ENCODE data around the gene SIK3. TPM values are rescaled to one million over a fixed set of nuclear protein-coding genes. Genes with fewer than 3 reads are reported as not detected.
A peak's percentile ranks its signal among the peaks of the same experiment; 100 is the strongest.

The SIK3 gene
- 10 to 100 TPM; 58.8 to 85.8 (median 59.8) TPM for total RNA-seq

- Histone ChIP-seq H3K9me3 (no peaks in the 10 kb centered on the region), H3K27ac (peak within 1 kb of the TSS; percentile 94 to 98 (median 96)), H3K4me3 (peak within 1 kb of the TSS; percentile 65 to 98 (median 98)), H3K4me1 (peaks cover 0 to 33% (median 14%) of the 10 kb centered on the region in 4 donors), H3K36me3 (no peaks in the 10 kb centered on the region), H3K27me3 (no peaks in the 10 kb centered on the region)
- TF ChIP-seq CTCF (IDR thresholded peaks at IDR 0.05) (peak; percentile 8 to 72 (median 51)), POLR2A (IDR thresholded peaks at IDR 0.05) (peak; percentile 44 to 49)
- DNase-seq: peak; percentile 95 to 97 (median 96)
Measured at GRCh38 chr11:117098269-117099232, at the start of gene SIK3. Gene SIK3 (minus strand): TSS chr11:117098428. CDS start chr11:117098415, 13 bp downstream.

- H3K4me1 ChIP-seq: peaks cover 0 to 37% (median 6%) of the 10 kb centered on the region in 4 donors
- no peak for TF ChIP-seq CTCF (IDR thresholded peaks at IDR 0.05)
- no peak for TF ChIP-seq POLR2A (IDR thresholded peaks at IDR 0.05)
- H3K27me3 ChIP-seq: no peaks in the 10 kb centered on the region
- no peak for DNase-seq
- H3K36me3 ChIP-seq: peaks cover 0 to 17% (median under 1%) of the 10 kb centered on the region in 3 donors
- H3K4me3 ChIP-seq: no peak overlapping the region
- H3K27ac ChIP-seq: no peak overlapping the region
- no peaks in the 10 kb centered on the region for H3K9me3 ChIP-seq
Measured at GRCh38 chr11:117146521-117146920, 48.3 kb upstream of the SIK3 start.

GRCh38 chr11:117145393-117145761, 47.1 kb upstream of the SIK3 start:
- no peak for DNase-seq
- Histone ChIP-seq H3K27ac (peak overlapping the region; percentile 86 to 97 (median 93)), H3K36me3 (peaks cover 0 to 17% (median 0%) of the 10 kb centered on the region in 3 donors), H3K9me3 (no peaks in the 10 kb centered on the region), H3K27me3 (no peaks in the 10 kb centered on the region), H3K4me3 (peak overlapping the region; percentile 91 to 93 (median 91)), H3K4me1 (peaks cover 0 to 37% (median 6%) of the 10 kb centered on the region in 4 donors)
- no peak for TF ChIP-seq POLR2A (IDR thresholded peaks at IDR 0.05)
- TF ChIP-seq CTCF (IDR thresholded peaks at IDR 0.05): no peak

GRCh38 chr11:117144477-117145392, 46.5 kb upstream of the SIK3 start:
- Histone ChIP-seq H3K27ac (peak overlapping the region; percentile 86 to 97 (median 93)), H3K27me3 (no peaks in the 10 kb centered on the region), H3K36me3 (peaks cover 0 to 17% (median 0%) of the 10 kb centered on the region in 3 donors), H3K9me3 (no peaks in the 10 kb centered on the region), H3K4me1 (peaks cover 0 to 33% (median 6%) of the 10 kb centered on the region in 4 donors), H3K4me3 (peak overlapping the region; percentile 91 to 93 (median 91))
- peak; percentile 55 to 69 (median 61) for DNase-seq
- no peak for TF ChIP-seq POLR2A (IDR thresholded peaks at IDR 0.05)
- no peak for TF ChIP-seq CTCF (IDR thresholded peaks at IDR 0.05)

- Histone ChIP-seq H3K27ac (peak within 1 kb of the TSS; percentile 86 to 97 (median 93)), H3K4me3 (peak within 1 kb of the TSS; percentile 91 to 93 (median 91)), H3K27me3 (no peaks in the 10 kb centered on the region), H3K9me3 (no peaks in the 10 kb centered on the region), H3K4me1 (peaks cover 0 to 30% (median 6%) of the 10 kb centered on the region in 4 donors), H3K36me3 (peaks cover 0 to 17% (median 0%) of the 10 kb centered on the region in 3 donors)
- TF ChIP-seq CTCF (IDR thresholded peaks at IDR 0.05) (no peak), POLR2A (IDR thresholded peaks at IDR 0.05) (peak; percentile 76 to 84)
- peak; percentile 96 to 98 (median 97) for DNase-seq
Measured at GRCh38 chr11:117143871-117144476, 45.7 kb upstream of the SIK3 start, which contains the start of gene PAFAH1B2. Gene PAFAH1B2 (plus strand): TSS chr11:117144287. CDS start chr11:117152448, 8,161 bp downstream.
